DMS114 treated with DMSO at 0.1 percent for 48 hours (cell line): ENCODE results near the gene SNRPA1.
A peak's percentile ranks its signal among the peaks of the same experiment; 100 is the strongest.
"Not testable (repeated sequence)": the region's sequence is repeated elsewhere in the genome, so short reads cannot be mapped to it uniquely, and the experiment has no call there.

Experiments
- DNase-seq: peaks from one replicate; lab custom pipeline; 2025; ENCODE audit not compliant: unreplicated experiment; lab: John Stamatoyannopoulos, UW

The SNRPA1 gene

GRCh38 chr15:101296418-101297405, 1.7 kb upstream of the SNRPA1 start:
- DNase-seq, result no peak

DNA sequence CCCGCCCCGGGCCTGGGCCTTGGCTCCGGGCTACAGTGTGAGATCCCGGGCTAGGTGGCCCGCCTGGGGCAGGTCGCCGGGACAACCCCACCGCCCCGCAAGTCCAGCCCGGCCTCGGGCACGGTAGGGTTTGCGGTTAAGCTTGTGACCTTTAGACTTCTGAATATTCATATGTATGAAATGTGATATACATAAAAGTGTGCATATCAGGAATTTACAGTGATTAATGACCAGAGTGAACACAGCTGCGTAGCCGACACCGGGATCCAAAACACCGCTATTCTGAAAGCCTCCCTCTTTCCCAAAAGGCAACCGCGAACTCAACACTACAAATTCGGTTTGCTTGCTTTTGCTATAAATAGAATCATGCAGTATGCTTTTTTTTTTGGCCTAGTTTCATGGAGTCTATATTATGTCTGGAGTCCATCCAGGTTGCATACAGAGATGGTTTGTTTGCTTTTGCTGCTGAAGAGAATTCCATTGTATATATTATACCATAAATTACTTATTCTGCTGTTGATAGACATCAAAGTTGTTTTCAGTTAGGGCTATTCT, 636 bp upstream of the SNRPA1 start:
- no peak for DNase-seq

- DNase-seq, result no peak
Measured at GRCh38 chr15:101293122-101293521, 1.9 kb downstream of the SNRPA1 start.

DNA sequence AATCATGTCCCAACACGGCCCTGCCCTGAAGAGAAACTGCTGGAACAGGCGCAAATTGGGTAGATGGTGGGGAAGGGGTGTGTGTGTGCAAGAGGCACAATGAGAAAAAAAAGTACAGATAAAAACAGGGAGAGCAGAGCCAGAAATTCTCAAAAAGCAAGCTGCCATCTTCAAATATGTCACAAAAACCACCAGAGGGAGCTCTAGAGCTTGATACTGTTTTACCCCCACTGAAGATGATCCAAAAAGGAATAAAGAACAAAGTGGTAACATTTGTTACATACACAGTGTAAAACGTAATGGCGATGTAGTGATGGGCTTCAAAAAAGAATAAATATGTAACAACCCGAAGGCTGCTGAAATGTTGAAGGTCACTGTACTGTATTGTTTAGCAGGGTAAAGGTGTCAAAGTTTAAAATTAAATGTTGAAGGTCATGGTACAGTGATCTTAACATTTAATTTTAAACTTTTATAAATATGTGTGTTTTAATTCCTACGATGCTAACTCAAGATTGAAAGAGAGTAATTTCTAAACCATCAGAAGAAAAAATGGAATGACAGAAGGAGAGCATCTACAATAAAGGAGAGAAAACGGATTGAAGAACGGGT, 6.0 kb downstream of the SNRPA1 start:
- DNase-seq, result peak; percentile 57

DNA sequence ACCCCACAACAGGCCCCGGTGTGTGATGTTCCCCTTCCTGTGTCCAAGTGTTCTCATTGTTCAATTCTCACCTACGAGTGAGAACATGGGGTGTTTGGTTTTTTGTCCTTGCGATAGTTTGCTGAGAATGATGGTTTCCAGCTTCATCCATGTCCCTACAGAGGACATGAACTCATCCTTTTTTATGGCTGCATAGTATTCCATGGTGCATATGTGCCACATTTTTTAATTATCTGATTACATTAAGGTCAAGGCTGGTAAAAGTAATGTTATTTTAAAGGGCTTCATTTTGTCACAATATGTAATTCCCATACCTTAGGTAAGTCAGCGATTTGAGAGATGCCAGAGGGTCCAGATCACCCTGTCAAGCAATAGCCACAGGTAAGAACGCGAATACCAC, 7.7 kb downstream of the SNRPA1 start:
- not testable (repeated sequence) for DNase-seq

DNA sequence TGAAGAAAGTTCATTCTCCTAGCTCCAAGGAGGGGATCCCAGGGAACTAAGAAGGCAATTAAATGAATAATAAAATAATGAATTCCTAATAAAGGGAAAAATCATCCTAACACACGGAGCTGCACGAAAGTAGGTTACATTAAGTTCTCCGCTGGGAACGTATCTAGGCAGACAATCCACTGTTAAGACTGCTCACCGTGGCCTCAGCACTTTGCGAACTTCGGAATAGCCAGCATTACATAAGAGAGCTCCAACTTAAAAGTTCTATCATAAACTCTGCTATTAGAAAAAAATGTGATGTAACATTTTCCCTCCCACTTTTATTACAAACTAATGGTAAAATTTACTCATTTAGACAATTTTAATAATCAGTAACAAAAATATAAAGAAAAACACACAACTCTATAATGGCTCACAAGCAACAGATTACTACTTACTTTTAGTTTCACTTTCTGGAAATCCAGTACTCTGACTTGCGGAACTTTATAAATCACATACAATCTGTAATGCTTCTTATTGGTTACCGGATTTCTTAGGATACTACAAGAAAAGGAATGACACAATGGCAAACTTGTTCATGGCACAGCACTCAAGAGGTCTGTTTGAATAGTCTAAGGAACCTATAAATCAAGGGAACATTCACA, 8.5 kb downstream of the SNRPA1 start:
- DNase-seq, result no peak

- DNase-seq, result no peak
Measured at GRCh38 chr15:101283931-101284330, 11.1 kb downstream of the SNRPA1 start.

GRCh38 chr15:101280007-101280406, 15.0 kb downstream of the SNRPA1 start:
- DNase-seq, result no peak

- DNase-seq, result no peak
Measured at GRCh38 chr15:101277943-101278564, 17.0 kb downstream of the SNRPA1 start.

DNA sequence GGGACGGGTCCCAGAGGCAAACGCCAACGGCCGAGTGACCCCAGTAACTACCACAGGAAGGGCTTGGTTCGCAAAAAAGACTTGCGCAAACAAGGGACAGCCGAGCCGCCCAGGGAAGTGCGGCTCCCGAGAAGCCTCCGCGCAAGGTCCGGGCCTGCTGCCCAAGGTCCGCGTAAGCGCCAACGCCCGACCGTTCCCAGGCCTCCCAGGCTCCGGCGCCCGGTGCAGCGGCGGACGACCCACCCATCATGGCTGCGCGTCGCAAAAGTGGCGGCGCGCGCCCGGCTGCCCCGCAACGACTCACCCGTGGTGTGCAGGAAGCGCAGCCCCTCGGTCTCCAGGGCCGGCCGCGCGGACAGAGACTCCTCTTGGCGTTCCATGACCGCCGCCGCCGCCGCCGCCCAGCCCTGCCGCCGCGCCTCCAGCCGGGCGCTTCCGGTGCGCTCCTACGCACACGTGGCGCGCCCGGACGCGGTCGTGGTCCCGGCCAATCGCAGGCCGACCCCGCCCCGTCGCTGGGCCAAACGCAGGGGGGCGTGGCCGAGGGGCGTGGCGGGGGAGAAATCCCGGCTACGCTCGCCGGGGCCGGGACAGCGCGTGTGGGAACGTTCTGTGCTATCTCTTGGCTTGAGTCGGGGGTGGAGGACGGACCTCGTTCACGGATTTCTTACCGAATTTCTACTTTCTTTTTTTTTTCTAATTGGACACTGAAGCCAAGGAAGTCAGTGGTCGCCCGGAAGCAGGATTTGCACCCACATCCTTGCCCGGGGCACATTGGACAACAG, 17.8 kb downstream of the SNRPA1 start, which contains the start of gene SELENOS:
Gene SELENOS (minus strand): TSS at position 448 of the 785 bp plus-strand sequence. CDS start 68 bp downstream, at position 380.
- peak; percentile 88 for DNase-seq

- peak; percentile 19 for DNase-seq
Measured at GRCh38 chr15:101276501-101277037, 18.5 kb downstream of the SNRPA1 start.

GRCh38 chr15:101275018-101275417, 20.0 kb downstream of the SNRPA1 start:
- DNase-seq, result no peak

DNA sequence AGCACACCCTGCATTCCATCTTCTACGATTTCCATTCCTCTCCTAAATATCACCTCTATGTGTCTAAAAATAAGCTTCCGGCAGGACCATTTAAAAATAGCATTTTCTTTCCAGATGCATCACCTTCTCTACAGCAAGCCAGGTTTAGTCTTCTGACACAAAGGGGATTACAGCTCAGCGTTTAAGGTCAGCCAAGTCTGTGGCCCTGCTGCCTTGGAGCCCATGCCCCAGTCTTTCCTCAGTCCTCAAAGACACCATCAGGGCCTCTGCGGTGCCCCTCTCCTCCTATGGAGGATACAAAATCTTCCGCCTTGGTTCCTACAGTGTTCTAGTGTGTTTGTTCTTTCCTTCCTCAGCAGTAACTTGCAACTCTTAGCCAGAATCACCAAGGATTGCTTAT, 21.5 kb downstream of the SNRPA1 start:
- DNase-seq, result no peak

- DNase-seq, result no peak
Measured at GRCh38 chr15:101272584-101272983, 22.5 kb downstream of the SNRPA1 start.

DNA sequence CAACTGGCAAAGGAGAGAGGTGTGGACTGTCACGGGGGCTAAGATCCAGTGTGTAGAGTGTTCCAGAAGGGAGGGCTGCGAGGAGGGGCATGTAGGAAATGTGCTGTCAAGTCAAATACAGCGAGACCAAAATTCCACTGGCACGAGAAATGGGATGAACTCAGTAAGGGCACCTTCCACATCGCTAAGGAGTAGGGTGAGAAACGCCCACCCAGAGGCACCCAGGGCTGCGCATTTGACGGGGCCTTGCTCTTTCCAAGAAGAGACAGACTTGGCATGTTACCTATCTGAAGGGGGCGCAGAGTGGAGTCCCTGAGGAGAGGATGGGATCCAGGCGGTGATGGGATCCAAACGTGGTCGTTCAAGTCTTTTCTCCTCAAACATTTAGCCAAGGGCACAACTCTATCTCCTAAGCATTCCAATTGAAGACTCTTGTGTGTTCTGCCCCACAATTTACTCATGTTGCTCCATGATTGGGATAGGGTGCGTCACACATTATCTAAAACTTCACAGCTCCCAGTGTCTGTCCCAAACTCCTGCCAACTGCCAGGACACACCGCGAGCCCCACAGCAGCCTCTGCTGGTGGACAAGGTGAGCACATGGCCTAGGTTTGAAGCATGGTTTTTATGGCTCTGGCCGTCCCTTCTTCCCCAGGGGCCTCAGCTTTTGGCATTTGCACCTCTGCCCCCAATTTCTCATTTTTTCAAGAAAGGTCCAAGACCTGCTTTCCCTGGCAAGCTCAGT, 25.4 kb downstream of the SNRPA1 start:
- DNase-seq, result no peak

DNA sequence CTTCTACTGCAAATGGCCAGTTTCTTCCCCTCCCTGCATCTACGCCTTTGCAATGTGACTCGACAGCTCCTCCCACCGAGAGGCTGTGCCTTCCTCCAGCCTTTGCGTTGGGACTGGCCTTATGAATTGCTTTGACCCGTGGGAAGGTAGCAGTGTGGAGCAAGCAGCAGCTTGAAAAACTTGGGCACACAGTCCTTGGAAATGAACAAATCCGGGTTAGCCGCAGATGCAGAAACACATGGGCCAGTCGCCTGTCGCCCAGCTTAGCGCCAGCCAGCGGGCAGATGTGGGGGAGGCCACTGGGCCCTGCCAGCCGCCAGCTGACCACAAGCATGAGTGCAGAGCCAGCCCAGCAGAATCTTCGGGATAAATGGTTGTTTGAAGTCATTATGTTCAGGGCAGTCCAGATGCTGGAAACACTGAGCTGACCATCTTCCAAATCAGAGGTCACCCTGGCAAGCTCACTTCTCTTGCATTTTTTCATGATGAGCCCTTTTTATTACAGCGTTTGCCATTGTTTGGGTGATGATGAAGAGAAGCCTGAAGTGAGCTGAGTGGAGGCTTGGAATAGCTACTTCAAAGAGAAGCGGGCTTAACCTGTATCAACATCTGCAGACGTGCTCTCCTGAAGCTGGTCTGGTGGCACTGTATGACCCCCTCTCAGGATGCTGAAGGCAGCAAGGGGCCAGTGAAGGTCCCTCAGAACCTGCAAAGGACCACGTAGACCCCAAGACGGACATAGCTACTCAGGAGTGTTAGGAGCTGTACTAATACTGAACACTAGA, 27.5 kb downstream of the SNRPA1 start:
- no peak for DNase-seq

- no peak for DNase-seq
Measured at GRCh38 chr15:101266787-101267186, 28.3 kb downstream of the SNRPA1 start.

- DNase-seq, result no peak
Measured at GRCh38 chr15:101266034-101266433, 29.0 kb downstream of the SNRPA1 start.
